ENCODE results near the gene GPC6.

Gene GPC6

GRCh38 chr13:93953841-93954240 lies 727.2 kb downstream of the GPC6 start:
- DNase-seq, result no peak

DNA sequence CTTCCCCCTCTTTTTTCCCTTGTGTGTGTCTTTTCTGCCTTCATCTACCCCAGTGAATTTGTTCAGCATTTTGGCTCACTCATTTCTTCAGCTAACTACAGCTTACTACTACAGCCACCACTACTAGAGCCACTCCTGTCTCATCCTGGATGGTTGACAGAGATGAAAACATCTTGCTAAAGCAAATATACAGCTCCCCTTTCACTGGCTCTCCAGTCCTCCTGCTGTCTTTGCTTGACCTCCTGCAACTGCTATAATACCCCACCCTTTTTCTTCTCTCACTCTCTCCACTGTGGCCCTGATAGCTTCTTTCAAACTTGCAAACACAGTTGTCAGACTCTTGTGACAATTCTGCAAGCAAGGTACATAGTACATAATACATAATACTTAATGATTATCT lies 729.3 kb downstream of the GPC6 start:
- DNase-seq, result no peak

- DNase-seq, result no peak
These were observed 729.8 kb downstream of the GPC6 start for GRCh38 chr13:93956426-93956825.

DNA sequence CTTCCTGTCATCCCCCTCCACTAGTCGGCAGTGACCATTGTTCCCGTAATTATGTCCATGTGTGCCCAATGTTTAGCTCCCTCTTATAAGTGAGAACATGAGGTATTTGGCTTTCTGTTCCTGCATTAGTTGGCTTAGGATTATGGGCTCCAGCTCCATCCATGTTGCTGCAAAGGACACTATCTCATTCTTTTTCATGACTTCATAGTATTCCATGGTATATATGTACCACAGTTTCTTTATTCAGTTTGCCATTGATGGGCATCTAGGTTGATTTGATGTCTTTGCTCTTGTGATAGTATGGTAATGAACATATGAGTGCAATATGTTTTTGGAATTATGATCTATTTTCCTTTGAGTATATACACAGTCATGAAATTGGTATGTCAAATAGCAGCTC lies 730.8 kb downstream of the GPC6 start:
- DNase-seq, result no peak

- no peak for DNase-seq
These were observed 733.4 kb downstream of the GPC6 start for GRCh38 chr13:93959796-93960533.

DNA sequence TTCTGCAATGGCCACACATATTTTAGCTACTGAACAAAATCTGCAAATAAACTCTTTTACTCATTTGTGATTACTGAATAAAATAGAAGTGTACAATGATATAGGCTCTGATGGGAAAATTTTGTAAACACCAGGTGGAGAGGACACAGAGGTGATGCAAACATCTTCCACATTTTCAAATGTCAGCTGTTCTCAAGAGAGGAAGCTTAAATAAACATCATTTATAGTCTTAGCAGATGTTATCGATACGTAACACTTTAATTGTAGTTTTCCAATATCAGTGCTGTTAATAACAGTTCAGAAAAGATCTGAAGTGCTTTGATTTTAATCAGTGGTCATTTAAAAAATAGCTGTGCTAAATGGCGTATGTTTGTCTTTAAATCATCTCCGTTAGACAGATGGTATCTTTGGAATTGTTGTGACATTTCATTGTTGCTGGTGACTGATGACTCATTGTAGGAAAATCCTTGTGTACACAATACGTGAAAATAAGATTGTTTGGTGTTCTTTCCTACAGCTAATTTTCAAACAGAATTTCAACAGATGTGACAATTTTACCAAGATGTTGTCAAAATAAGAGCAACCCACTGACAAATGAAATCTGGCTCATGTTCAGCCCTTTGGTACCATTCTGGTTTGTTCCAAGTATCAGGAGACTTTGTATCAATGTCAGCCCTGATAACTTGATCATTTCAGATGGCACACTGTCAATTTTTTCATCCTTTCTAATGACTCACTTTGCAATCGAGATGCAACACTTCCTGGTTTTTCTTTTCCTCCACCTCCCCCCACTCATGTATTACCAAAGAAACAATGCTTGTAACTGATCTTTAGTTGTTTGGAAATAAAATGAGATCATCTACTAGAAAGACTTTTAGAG lies 736.9 kb downstream of the GPC6 start:
- no peak for DNase-seq

DNA sequence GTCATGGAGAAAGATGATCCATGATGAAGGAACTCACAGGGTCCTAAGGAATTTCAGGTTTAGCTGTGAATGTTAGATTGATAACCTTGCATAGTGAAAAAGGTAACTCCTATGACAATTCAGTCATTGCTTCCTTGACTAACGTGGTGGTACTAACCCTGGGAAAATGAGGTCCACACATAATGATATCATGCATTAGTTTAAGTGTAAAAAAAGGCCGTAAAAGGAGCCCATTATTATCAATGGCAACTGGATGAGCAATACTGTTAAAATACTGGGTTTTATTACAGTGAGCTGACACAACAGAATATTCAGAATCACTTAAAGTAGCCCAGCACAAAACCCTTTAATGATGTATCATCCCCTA lies 737.5 kb downstream of the GPC6 start:
- no peak for DNase-seq

GRCh38 chr13:93965587-93965986 lies 739.0 kb downstream of the GPC6 start:
- no peak for DNase-seq

DNA sequence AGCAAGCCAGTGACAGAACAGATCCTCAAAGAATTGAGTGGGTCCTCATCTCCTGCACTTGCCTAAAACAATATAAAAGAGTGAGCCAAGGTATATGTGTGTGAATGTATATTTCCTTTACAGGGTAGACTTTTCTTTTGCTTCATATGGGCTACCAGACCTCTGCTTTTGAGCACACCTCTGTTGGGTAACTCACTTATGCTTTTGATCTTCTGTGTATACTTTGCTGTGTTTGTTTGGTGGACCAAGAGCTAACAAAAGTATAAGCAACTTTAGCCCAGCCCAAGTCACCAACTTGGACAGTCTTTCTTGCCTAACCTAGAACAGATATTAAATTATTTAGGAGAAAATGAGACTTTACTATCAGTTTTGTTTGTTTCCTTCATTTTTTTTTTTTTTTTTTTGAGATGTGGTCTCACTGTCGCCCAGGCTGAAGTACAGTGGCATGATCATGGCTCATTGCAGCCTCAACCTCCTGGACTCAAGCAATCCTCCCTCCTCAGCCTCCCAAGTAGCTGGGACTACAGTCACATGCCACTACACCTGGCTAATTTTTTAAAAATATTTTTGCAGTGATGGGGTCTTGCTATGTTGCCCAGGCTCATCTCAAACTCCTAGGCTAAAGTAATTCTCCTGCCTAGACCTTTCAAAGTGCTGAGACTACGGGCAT lies 739.8 kb downstream of the GPC6 start:
- DNase-seq, result no peak

- no peak for DNase-seq
These were observed 740.7 kb downstream of the GPC6 start for GRCh38 chr13:93967286-93967685.

DNA sequence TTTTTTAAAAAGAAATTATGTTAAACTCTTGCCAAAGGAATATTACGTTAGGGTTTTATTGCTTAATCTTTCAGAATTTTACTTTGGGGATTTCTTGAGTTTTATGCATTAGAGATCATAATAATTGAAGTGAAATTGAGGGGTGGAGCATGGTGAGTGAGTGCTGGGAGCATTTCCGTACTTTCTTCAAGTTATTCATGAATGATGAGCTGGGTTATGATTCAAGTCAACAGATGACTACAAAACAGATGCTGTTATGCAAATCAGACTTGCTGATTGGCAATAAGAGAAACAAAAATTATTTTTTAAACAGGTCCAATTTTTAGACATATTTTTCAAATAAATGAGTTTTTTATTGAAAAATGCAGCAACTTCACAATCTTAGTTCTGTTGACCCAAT lies 748.6 kb downstream of the GPC6 start:
- DNase-seq, result no peak

DNA sequence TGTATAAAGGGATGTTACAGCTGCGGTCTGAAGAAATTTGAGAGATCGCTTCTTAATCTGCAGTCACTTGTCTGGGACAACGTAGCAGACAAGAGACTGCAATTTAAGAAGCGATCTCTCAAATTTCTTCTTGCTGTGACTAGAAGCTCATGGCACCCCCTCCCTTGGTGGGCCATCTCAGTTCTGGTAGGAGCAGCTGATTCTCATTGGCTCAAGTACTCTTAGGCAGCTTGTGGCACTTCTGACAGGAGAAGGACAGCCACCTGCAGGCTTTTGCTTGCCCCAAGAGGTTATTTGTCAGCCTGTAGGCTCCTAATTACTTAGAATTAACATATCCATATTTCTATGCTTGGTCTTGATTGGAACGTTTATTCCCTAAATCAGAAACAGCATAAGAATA lies 749.9 kb downstream of the GPC6 start:
- no peak for DNase-seq

- no peak for DNase-seq
These were observed 751.4 kb downstream of the GPC6 start for GRCh38 chr13:93977986-93978385.

DNA sequence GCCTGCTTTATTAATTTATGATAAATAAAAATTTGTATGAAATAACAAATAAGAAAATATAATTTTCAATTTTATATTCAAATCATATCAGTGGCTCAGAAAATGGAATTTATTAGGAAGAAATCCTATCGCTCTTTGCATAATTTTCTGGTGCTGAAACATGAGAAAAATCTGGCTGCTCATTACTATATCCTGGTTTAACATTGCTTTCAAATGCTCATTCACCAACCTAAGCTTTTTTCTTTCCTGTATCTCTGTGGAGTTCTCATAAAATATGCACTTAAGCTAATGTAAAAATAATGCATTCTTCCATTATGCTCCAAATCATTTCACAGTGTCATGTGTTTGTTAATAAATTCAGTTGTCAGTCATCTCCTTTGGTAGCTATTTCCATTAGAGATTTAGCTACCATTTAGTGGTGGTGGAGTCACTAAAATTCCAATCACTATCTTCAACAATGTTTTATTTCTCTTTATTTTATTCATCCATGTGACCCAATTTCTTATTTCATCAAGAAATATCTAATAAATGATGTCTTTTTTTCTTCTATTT lies 754.9 kb downstream of the GPC6 start:
- no peak for DNase-seq

- DNase-seq, result no peak
These were observed 755.7 kb downstream of the GPC6 start for GRCh38 chr13:93982179-93982918.

DNA sequence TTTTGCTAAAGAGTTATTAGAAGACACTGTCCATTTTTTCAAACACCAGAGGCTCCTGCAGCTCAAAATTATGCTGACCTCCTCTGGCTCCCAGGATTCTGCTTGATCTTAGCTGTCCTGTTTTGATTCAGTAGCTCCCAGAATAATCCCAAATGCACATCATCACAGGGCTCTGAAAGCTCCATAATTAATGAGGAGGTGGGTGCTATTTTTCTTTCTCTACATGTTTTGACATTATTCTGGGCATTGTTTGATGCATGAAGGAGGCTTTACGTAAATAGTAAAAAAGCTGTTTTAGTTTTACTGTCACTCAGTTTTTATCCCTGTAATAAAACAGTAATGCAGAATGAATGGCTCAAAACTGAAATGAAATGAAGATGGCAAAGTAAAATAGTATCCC lies 757.4 kb downstream of the GPC6 start:
- DNase-seq, result no peak

- no peak for DNase-seq
These were observed 758.3 kb downstream of the GPC6 start for GRCh38 chr13:93984876-93985275.

GRCh38 chr13:93987458-93987857 lies 760.9 kb downstream of the GPC6 start:
- DNase-seq, result no peak

- no peak for DNase-seq
These were observed 765.0 kb downstream of the GPC6 start for GRCh38 chr13:93991569-93991968.

DNA sequence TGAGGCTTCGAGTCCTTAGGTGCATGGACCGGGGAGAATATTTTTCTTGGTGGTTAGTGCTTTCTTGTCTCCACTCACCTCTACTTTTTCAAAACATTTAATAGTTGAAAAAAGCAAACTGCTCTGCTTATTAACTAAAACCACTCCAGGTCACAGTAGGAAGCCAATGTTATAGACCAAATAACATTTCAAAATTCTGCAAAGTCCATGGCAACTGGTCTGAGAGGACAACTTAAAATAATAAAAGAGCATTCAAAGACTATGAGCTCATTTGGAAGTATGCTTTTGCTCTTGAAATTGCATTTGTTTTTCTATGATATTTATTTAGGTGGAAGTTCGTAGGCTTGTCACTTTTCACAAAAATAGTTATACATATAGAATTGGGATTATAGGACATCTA lies 769.9 kb downstream of the GPC6 start:
- no peak for DNase-seq

DNA sequence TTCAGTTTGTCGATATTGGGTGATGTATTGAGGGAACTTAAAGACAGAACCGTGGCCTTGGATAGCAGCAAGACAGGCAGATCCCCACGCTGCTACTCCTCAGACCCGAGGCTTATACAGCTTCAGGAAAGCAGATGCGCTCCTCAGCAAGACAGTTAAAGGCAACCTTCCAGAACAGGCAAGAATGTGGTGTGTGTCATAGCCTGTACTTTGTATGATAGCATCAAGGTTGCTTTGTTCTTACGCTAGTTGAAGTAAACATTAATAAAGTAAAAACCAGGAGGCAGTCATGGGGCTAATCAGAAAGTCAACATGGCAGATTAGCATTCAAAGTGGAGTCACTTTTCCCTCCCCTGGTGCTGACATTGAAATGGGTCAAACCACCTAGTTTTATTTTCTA lies 779.7 kb downstream of the GPC6 start:
- no peak for DNase-seq

GRCh38 chr13:94007072-94007471 lies 780.5 kb downstream of the GPC6 start:
- no peak for DNase-seq

GRCh38 chr13:94009701-94010100 lies 783.1 kb downstream of the GPC6 start:
- no peak for DNase-seq
